HAP-1 (cell line): ENCODE data around the gene PGRMC2.
"Not testable (repeated sequence)": the region's sequence is repeated elsewhere in the genome, so short reads cannot be mapped to it uniquely, and the experiment has no call there.

Experiments used
- DNase-seq, 2 experiments: peaks; one replicate each; pipeline ENCODE4 v3.0.0-alpha.2; 2016 to 2020; ENCODE audit warnings: low spot score in 2 of 2
- H3K27me3 ChIP-seq: fragments of 250-450 bp; sonication (Bioruptor Pico); 2 replicates; pipeline ENCODE4 v1.5.1; 2020; ENCODE audit warnings: low read depth, mild to moderate bottlenecking, moderate library complexity
- H3K36me3 ChIP-seq: fragments of 250-450 bp; sonication (Bioruptor Pico); replicated peaks from 2 replicates; pipeline ENCODE4 v1.5.1; 2020; ENCODE audit warnings: mild to moderate bottlenecking
- H3K4me1 ChIP-seq: fragments of 250-450 bp; sonication (Bioruptor Pico); 2 replicates; pipeline ENCODE4 v1.5.1; 2020; ENCODE audit warnings: mild to moderate bottlenecking
- H3K4me3 ChIP-seq: fragments of 250-450 bp; sonication (Bioruptor Pico); 2 replicates; pipeline ENCODE4 v1.5.1; 2020; ENCODE audit warnings: mild to moderate bottlenecking, moderate library complexity
- H3K9me3 ChIP-seq: fragments of 250-450 bp; sonication (Bioruptor Pico); 2 replicates; pipeline ENCODE4 v1.5.1; 2020; ENCODE audit warnings: mild to moderate bottlenecking, moderate library complexity
- in situ Hi-C: fragments of 300-500 bp; cut with MboI; formaldehyde crosslinking; loops from 3 replicates; pipeline ENCODE4 v1.14.3; 2020; ENCODE audit warnings: low sequenced_read_pairs, inconsistent platforms, mixed read lengths

PGRMC2 gene

GRCh38 chr4:128275346-128275745, 12.3 kb downstream of the PGRMC2 start:
- no peak overlapping the region for H3K4me3 ChIP-seq
- in situ Hi-C loops: no loop called here

GRCh38 chr4:128271551-128271950, 16.1 kb downstream of the PGRMC2 start:
- in situ Hi-C loops: no loop called here
- no peaks in the 10 kb centered on the region for H3K9me3 ChIP-seq
- H3K27me3 ChIP-seq: no peaks in the 10 kb centered on the region
- peaks cover 7% of the 10 kb centered on the region; the same call in 1 of the 2 replicates for H3K4me1 ChIP-seq
- DNase-seq: no peak
- no peak overlapping the region for H3K4me3 ChIP-seq
- peaks cover 21% of the 10 kb centered on the region for H3K36me3 ChIP-seq

More at GRCh38 chr4:128275346-128275745, 12.3 kb downstream of the PGRMC2 start:
- H3K27me3 ChIP-seq: no peaks in the 10 kb centered on the region
- H3K4me1 ChIP-seq: peaks cover 4% of the 10 kb centered on the region; the same call in 1 of the 2 replicates
- no peak for DNase-seq
- H3K36me3 ChIP-seq: peaks cover 18% of the 10 kb centered on the region
- H3K9me3 ChIP-seq: no peaks in the 10 kb centered on the region

GRCh38 chr4:128268970-128269369, 18.6 kb downstream of the PGRMC2 start:
- Histone ChIP-seq H3K27me3 (no peaks in the 10 kb centered on the region), H3K36me3 (peaks cover 21% of the 10 kb centered on the region), H3K4me3 (no peak overlapping the region), H3K4me1 (peaks cover 2% of the 10 kb centered on the region; the same call in 1 of the 2 replicates), H3K9me3 (peaks cover 15% of the 10 kb centered on the region)
- DNase-seq: no peak
- in situ Hi-C loops: no loop called here

- DNase-seq: no peak
- in situ Hi-C loops: no loop called here
Observed at GRCh38 chr4:128267745-128268144, 19.9 kb downstream of the PGRMC2 start.

GRCh38 chr4:128267171-128267570, 20.4 kb downstream of the PGRMC2 start:
- H3K4me3 ChIP-seq, H3K4me1 ChIP-seq, in situ Hi-C loops, DNase-seq, H3K27me3 ChIP-seq: not testable (repeated sequence)
- H3K9me3 ChIP-seq: peaks cover 15% of the 10 kb centered on the region
- peaks cover 21% of the 10 kb centered on the region for H3K36me3 ChIP-seq

More at GRCh38 chr4:128267745-128268144, 19.9 kb downstream of the PGRMC2 start:
- Histone ChIP-seq H3K36me3 (peaks cover 21% of the 10 kb centered on the region), H3K9me3 (peaks cover 15% of the 10 kb centered on the region), H3K27me3 (no peaks in the 10 kb centered on the region), H3K4me1 (peaks cover 2% of the 10 kb centered on the region; the same call in 1 of the 2 replicates), H3K4me3 (no peak overlapping the region)

- DNase-seq: peak in 1 of 2 experiments; percentile 11
- in situ Hi-C loops, H3K4me1 ChIP-seq, H3K27me3 ChIP-seq, H3K4me3 ChIP-seq, H3K36me3 ChIP-seq: not testable (repeated sequence)
- peaks cover 15% of the 10 kb centered on the region for H3K9me3 ChIP-seq
Observed at GRCh38 chr4:128265550-128265949, 22.1 kb downstream of the PGRMC2 start.

- H3K4me3 ChIP-seq, H3K27me3 ChIP-seq, H3K4me1 ChIP-seq, H3K9me3 ChIP-seq, DNase-seq, H3K36me3 ChIP-seq, in situ Hi-C loops: not testable (repeated sequence)
Observed at GRCh38 chr4:128259889-128260288, 27.7 kb downstream of the PGRMC2 start.

GRCh38 chr4:128258166-128258565, 29.4 kb downstream of the PGRMC2 start:
- DNase-seq, H3K4me3 ChIP-seq, H3K4me1 ChIP-seq, H3K36me3 ChIP-seq, in situ Hi-C loops, H3K27me3 ChIP-seq, H3K9me3 ChIP-seq: not testable (repeated sequence)

- in situ Hi-C loops: no loop called here
- H3K4me1 ChIP-seq: no peaks in the 10 kb centered on the region
- no peaks in the 10 kb centered on the region for H3K27me3 ChIP-seq
- DNase-seq: no peak
- no peaks in the 10 kb centered on the region for H3K36me3 ChIP-seq
- no peak overlapping the region for H3K4me3 ChIP-seq
- H3K9me3 ChIP-seq: no peaks in the 10 kb centered on the region
Observed at GRCh38 chr4:128256539-128256938, 31.1 kb downstream of the PGRMC2 start.

GRCh38 chr4:128255906-128256305, 31.7 kb downstream of the PGRMC2 start:
- Histone ChIP-seq H3K4me3 (no peak overlapping the region), H3K9me3 (no peaks in the 10 kb centered on the region), H3K4me1 (no peaks in the 10 kb centered on the region), H3K36me3 (no peaks in the 10 kb centered on the region), H3K27me3 (no peaks in the 10 kb centered on the region)
- no peak for DNase-seq
- in situ Hi-C loops: no loop called here

GRCh38 chr4:128249787-128250668, 37.6 kb downstream of the PGRMC2 start:
- H3K4me3 ChIP-seq: no peak overlapping the region
- no peaks in the 10 kb centered on the region for H3K36me3 ChIP-seq
- no peaks in the 10 kb centered on the region for H3K27me3 ChIP-seq
- DNase-seq: no peak
- in situ Hi-C loops: no loop called here
- H3K9me3 ChIP-seq: no peaks in the 10 kb centered on the region
- H3K4me1 ChIP-seq: no peaks in the 10 kb centered on the region

- no peaks in the 10 kb centered on the region for H3K36me3 ChIP-seq
- in situ Hi-C loops: no loop called here
Observed at GRCh38 chr4:128247906-128248305, 39.7 kb downstream of the PGRMC2 start.

GRCh38 chr4:128245391-128245790, 42.2 kb downstream of the PGRMC2 start:
- H3K27me3 ChIP-seq, H3K4me3 ChIP-seq: not testable (repeated sequence)

More at GRCh38 chr4:128247906-128248305, 39.7 kb downstream of the PGRMC2 start:
- Histone ChIP-seq H3K9me3 (no peaks in the 10 kb centered on the region), H3K27me3 (no peaks in the 10 kb centered on the region), H3K4me1 (no peaks in the 10 kb centered on the region), H3K4me3 (no peak overlapping the region)
- DNase-seq: no peak

GRCh38 chr4:128244379-128244778, 43.2 kb downstream of the PGRMC2 start:
- no peak for DNase-seq
- H3K4me3 ChIP-seq: no peak overlapping the region
- in situ Hi-C loops: no loop called here
- H3K9me3 ChIP-seq: no peaks in the 10 kb centered on the region
- H3K36me3 ChIP-seq: no peaks in the 10 kb centered on the region
- H3K27me3 ChIP-seq: no peaks in the 10 kb centered on the region
- H3K4me1 ChIP-seq: no peaks in the 10 kb centered on the region

More at GRCh38 chr4:128245391-128245790, 42.2 kb downstream of the PGRMC2 start:
- DNase-seq, H3K4me1 ChIP-seq, H3K9me3 ChIP-seq, H3K36me3 ChIP-seq, in situ Hi-C loops: not testable (repeated sequence)
